MV-4-11 (cell line): ENCODE data around the gene C19orf47.

Experiments used
- DNase-seq: peaks from one replicate; lab custom pipeline; 2025; lab: John Stamatoyannopoulos, UW

C19orf47 gene, protein sequence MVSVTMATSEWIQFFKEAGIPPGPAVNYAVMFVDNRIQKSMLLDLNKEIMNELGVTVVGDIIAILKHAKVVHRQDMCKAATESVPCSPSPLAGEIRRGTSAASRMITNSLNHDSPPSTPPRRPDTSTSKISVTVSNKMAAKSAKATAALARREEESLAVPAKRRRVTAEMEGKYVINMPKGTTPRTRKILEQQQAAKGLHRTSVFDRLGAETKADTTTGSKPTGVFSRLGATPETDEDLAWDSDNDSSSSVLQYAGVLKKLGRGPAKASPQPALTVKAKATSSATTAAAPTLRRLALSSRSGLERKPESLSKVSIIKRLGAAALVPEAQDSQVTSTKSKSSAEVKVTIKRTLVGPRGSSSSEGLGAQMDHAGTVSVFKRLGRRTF

DNA sequence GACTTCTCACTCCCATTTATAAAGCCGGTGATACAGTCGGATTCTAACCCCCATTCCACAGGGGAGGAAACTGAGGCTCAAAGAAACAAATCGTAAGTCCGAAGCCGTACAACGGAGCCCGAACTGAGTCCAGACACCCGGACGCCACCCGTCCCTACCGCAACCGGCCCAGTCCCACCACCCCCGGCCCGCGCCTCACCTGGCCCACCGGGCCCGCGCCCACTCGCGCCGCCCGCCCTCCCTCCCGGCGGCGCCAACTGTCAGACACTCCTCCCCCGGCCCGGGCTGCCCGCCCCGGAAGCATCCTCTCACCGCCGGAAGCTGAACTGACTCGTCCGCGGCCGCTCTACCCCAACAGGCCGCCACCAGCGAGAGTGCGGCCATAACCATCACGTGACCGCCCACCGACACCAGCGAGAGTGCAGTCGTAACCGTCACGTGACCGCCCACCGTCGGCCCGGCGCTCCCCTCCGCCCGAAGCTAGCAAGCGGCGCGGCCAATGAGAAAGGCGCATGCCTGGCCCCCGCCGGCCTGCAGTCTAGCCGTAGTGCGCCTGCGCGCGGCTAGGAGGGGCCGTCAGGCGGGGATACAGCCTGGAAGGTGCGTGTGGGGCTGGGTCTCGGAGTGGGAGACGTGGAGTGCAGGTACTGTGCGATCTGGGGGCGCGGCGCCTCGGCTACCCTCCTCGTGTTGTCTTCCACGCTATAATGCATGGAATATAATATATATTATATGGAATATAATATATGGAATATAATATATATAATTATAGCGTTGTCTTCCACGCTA lies at the start of gene C19orf47, which contains the start of gene PLD3:
TSS of gene C19orf47 (minus strand) at position 273 of the 789 bp plus-strand sequence. CDS start 6,540 bp downstream, outside the sequence.
TSS of gene PLD3 (plus strand) at position 571 of the 789 bp plus-strand sequence. CDS start 17,789 bp downstream, outside the sequence.
- DNase-seq: peak; percentile 100

- no peak for DNase-seq
Measured at GRCh38 chr19:40397568-40397906, 49.3 kb upstream of the C19orf47 start.

- no peak for DNase-seq
Measured at GRCh38 chr19:40396886-40397567, 48.8 kb upstream of the C19orf47 start.

DNA sequence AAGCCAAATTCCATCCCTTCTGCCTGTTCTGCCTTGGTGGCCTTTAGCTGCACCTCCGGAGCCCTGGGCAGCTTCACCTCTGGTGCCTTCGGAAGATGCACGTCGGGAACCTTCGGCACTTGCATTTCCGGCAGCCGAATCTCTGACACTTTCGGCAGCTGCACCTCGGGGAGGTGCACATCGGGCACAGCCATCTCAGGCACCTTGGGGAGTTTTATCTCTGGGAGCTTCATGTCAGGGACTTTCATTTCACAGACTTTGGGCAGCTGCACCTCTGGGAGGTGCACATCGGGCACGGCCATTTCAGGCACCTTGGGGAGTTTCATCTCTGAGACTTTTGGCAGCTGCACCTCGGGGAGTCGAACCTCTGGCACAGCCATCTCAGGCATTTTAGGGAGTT lies 47.8 kb upstream of the C19orf47 start:
- DNase-seq: no peak

DNA sequence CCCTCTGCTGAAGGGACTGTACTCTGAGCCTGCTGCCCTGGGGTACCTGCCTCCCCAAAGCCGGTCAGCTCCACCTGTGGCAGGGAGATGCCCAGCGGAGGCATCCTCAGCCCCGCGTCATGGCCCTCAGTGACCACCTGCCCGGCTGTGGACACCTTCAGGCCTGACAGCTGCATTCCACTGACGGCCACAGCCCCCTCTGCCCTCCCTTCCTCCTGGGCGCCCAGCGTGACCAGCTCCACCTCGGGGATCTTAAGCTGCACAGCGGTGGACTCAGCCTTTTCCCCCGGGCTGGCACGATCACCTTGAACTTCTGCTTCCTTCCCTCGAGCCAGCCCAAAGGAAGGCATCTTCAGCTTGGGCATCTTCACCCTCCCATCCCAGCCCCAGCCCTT lies 46.6 kb upstream of the C19orf47 start:
- DNase-seq: no peak

DNA sequence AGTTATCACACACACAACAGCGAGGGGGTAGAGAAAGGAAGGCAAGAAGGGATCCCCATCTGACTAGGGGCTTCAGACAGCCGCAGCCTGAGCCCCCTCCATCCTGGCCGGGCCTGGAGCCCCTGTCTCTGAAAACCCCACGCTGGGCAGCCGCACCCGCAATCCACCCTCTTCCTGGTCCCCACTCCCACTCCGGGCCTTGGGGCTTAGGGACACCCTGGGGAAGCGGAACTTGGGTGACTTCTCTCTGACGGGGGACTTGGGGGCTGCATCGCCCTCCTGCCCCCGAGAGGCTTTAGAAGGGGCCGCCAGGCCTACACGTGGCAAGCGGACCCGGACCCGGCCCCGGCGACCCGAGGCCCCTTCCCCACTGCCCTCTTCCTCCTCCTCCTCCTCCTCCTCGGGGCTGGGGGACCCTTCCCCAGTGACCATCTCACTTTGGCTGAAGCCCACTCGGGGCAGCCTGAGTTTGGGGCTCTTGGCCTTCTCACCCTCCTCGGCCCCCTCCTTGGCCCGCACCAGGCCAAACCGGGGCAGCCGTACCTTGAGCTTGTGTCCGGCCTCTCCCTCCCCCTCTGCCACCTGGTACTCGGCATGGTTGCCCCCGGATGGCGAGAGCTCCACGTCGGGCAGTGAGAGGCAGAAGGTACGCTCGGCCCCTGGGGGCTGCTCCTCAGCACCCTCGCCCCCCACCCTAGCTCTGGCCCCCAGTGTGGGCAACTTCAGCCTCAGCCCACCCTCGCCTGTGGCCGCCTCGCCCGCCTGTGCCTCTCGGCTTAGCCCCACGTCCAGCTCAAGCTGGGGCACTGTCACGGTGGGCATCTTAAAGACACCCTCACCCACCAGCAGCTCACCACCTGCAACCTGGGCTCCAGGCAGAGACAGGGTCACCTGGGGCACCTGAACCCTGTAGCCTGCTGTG lies 46.0 kb upstream of the C19orf47 start:
- no peak for DNase-seq

GRCh38 chr19:40392894-40393517 lies 44.8 kb upstream of the C19orf47 start:
- DNase-seq: no peak

GRCh38 chr19:40392123-40392522 lies 43.9 kb upstream of the C19orf47 start:
- DNase-seq: no peak

- DNase-seq: no peak
Measured at GRCh38 chr19:40390084-40390742, 42.0 kb upstream of the C19orf47 start, which contains the start of gene HIPK4. Gene HIPK4 (minus strand): TSS chr19:40390181. CDS start chr19:40389902, 279 bp downstream.

DNA sequence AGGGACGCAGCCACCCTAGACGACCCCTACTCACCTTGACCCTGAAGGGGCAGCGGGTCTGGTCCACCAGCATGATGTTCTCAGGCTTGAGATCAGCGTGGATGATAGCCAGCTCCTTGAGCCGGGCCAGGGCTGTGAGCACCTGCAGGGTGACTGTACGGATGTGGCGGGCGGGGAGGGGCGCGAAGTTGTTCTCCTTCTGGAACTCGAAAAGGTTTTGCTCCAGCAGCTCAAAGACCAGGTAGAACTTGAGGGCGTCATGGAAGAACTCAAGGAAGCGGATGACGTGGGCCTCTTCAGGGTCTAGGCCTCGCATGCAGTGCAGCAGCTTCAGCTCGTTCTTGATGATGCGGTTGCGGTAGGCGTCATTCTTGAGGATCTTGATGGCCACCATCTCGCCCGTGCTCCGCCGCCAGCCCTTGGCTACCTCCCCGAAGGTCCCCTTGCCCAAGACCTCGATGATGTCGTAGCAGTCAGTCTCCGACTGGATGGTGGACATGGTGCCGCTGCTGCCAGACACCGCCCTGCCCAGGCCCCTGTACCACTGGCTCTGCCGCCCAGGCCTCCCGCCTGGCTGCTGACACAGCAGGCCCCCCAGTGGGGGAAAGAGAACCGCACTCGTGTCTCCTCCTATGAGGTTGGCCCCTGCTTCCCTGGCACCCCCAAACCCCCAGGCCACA lies 41.3 kb upstream of the C19orf47 start:
- DNase-seq: no peak

GRCh38 chr19:40388481-40388880 lies 40.3 kb upstream of the C19orf47 start:
- no peak for DNase-seq

GRCh38 chr19:40387155-40387554 lies 39.0 kb upstream of the C19orf47 start:
- no peak for DNase-seq

DNA sequence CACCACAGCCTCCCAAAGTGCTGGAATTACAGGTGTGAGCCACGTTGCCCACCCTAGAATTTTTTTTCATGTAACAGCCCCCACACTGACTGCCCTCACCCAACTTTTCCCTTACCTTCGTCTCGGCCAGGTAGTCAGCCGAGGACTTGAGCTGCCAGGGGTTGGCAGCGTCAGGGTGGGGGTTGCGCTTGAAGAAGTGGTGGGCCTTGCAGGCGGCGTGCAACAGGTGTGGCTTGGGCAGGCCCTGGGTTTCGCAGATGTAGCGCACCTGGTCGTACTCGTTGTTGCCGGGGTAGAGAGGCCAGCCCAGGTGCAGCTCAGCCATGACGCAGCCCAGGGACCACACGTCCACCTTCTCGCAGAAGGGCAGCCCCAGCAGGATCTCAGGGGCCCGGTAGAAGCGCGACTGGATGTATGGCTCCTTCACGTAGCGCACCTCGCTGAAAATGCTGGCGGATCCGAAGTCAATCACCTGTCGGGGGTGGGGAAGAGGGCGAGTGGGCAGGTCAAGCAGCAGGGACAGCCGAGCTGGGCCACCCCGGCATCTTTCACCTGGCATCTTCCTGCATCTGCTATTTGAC lies 35.6 kb upstream of the C19orf47 start:
- no peak for DNase-seq

GRCh38 chr19:40381321-40381720 lies 33.1 kb upstream of the C19orf47 start:
- no peak for DNase-seq

- no peak for DNase-seq
Measured at GRCh38 chr19:40380199-40381037, 32.2 kb upstream of the C19orf47 start.

DNA sequence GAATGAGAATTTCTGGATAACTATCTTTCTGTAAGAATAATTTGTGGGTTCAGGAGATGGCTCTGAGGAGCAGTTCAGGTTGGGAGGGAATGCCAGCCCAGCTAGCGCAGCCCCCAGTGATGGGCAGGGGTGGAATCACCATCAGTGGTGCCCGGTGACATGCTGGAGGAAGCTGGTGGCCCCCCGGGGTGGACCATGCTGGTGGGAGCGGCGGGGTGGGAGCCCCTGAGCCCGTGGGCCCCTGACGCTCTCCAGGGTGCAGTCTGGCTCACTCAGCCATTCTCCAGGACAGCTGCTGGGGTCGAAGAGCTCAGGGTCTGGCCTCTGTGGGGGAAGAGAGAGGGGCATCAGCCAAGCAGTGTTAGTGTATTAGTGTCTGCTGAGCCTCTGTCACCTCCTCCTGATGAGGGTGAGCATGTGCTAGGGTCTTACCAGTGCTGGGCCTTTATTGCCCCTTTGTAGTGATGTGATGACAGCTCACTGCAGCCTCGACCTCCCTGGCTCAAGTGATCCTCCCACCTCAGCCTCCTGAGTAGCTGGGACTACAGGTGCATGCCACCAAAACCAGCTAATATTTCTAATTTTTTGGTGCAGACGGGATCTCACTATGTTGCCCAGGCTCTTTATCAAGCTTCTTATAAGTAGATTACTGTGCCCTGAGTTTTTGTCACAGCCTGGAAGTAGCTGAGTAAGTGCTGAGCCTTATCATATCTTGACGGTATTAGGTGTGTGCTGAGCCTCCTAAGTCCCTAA lies 31.4 kb upstream of the C19orf47 start:
- no peak for DNase-seq

DNA sequence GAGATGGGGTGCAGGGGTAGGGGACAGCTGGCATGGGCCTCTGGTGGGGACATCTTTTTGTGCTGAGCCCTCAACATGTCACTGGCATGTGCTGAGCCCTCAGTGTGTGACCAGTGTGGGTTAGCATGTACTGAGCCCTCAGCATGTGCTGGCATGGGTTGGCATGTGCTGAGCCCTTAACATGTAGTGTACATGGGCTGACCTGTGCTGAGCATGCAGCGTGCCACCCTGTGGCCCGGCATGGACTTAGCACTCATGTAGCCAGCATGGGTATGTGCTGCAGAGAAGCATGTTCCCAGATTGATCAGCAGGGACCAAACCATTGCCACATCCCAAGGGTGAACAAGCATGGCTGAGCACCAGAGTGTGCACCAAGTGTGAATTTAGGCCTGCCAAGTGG lies 30.3 kb upstream of the C19orf47 start:
- DNase-seq: no peak
